ENCODE results near the gene FXR1.

DNA sequence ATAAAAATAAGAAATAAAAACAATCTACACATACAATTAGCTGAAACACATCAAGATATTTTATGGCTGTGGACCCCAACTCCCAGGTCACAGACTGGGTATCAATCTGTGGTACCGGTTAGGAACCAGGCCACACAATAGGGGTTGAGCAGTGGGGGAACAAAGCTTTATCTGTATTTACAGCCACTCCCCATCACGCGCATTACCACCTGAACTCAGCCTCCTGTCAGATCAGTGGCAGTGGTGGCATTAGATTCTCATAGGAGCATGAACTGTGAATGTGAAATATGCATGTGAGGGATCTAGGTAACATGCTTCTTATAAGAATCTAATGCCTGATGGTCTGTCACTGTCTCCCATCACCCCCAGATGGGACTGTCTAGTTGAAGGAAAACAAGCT, 94.8 kb downstream of the FXR1 start:
- TF ChIP-seq, protein P1, sequence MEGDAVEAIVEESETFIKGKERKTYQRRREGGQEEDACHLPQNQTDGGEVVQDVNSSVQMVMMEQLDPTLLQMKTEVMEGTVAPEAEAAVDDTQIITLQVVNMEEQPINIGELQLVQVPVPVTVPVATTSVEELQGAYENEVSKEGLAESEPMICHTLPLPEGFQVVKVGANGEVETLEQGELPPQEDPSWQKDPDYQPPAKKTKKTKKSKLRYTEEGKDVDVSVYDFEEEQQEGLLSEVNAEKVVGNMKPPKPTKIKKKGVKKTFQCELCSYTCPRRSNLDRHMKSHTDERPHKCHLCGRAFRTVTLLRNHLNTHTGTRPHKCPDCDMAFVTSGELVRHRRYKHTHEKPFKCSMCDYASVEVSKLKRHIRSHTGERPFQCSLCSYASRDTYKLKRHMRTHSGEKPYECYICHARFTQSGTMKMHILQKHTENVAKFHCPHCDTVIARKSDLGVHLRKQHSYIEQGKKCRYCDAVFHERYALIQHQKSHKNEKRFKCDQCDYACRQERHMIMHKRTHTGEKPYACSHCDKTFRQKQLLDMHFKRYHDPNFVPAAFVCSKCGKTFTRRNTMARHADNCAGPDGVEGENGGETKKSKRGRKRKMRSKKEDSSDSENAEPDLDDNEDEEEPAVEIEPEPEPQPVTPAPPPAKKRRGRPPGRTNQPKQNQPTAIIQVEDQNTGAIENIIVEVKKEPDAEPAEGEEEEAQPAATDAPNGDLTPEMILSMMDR (conservative IDR thresholded peaks at IDR 0.05; ENCODE audit: low read depth, low read length), result no peak
- TF ChIP-seq CEBPB (IDR thresholded peaks at IDR 0.05; ENCODE audit: low read depth, low read length) (no peak), POLR2A (IDR thresholded peaks at IDR 0.05; ENCODE audit: low read depth, low read length) (no peak), MXI1 (IDR thresholded peaks at IDR 0.05; ENCODE audit: borderline replicate concordance, low read depth, low read length) (no peak), RFX5 (IDR thresholded peaks at IDR 0.05; ENCODE audit: low read depth, low read length) (no peak), CHD1 (IDR thresholded peaks at IDR 0.05; ENCODE audit: low read depth, low read length) (no peak), RCOR1 (IDR thresholded peaks at IDR 0.05; ENCODE audit: insufficient replicate concordance, low read length) (no peak), SMC3 (IDR thresholded peaks at IDR 0.05; ENCODE audit: low read depth, low read length) (no peak), RAD21 (IDR thresholded peaks at IDR 0.05; ENCODE audit: low read length) (no peak), MAFK (IDR thresholded peaks at IDR 0.05; ENCODE audit: low read depth, low read length) (no peak), BHLHE40 (IDR thresholded peaks at IDR 0.05; ENCODE audit: low read depth, low read length) (no peak), FOS (IDR thresholded peaks at IDR 0.05; ENCODE audit: low read depth, low read length) (no peak)
- TF ChIP-seq, protein P2, sequence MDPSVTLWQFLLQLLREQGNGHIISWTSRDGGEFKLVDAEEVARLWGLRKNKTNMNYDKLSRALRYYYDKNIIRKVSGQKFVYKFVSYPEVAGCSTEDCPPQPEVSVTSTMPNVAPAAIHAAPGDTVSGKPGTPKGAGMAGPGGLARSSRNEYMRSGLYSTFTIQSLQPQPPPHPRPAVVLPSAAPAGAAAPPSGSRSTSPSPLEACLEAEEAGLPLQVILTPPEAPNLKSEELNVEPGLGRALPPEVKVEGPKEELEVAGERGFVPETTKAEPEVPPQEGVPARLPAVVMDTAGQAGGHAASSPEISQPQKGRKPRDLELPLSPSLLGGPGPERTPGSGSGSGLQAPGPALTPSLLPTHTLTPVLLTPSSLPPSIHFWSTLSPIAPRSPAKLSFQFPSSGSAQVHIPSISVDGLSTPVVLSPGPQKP (IDR thresholded peaks at IDR 0.05; ENCODE audit: borderline replicate concordance, low read depth, low read length), result no peak
- TF ChIP-seq, protein P3, sequence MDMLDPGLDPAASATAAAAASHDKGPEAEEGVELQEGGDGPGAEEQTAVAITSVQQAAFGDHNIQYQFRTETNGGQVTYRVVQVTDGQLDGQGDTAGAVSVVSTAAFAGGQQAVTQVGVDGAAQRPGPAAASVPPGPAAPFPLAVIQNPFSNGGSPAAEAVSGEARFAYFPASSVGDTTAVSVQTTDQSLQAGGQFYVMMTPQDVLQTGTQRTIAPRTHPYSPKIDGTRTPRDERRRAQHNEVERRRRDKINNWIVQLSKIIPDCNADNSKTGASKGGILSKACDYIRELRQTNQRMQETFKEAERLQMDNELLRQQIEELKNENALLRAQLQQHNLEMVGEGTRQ (IDR thresholded peaks at IDR 0.05; ENCODE audit: low read depth, low read length), result no peak
